ENCODE data around the gene HSDL1.

DNA sequence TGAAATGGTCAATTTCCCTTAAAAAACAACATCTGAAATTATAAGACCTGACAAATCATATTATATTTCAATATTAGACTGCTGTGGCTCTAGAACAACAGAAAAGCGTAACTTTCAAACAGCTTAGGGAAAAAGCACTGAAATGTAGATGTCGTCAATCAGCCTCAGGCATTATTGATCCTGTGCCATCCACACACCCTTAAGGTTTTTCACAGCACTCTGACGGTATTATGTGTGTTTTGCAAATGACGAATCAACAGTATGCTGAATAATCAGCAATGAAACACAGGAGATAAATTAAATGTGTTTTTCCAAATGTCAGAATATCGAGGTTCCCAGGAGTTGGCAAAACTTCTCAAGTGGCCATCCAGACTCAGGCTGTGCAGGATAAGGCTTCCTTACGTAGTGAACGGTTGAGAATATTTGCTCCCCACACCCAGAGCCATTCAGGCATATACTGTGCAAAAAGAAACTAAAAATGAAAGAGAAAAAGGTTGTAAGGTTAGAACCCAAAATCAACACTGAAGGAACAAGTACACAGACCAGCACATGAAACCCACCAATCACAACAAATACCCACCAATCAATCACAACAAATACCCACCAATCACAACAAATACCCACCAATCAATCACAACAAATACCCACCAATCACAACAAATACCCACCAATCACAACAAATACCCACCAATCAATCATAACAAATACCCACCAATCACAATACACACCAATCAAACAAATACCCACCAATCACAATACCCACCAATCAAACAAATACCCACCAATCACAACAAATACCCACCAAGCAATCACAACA lies 20.5 kb downstream of the HSDL1 start:
- TF ChIP-seq, protein P1, sequence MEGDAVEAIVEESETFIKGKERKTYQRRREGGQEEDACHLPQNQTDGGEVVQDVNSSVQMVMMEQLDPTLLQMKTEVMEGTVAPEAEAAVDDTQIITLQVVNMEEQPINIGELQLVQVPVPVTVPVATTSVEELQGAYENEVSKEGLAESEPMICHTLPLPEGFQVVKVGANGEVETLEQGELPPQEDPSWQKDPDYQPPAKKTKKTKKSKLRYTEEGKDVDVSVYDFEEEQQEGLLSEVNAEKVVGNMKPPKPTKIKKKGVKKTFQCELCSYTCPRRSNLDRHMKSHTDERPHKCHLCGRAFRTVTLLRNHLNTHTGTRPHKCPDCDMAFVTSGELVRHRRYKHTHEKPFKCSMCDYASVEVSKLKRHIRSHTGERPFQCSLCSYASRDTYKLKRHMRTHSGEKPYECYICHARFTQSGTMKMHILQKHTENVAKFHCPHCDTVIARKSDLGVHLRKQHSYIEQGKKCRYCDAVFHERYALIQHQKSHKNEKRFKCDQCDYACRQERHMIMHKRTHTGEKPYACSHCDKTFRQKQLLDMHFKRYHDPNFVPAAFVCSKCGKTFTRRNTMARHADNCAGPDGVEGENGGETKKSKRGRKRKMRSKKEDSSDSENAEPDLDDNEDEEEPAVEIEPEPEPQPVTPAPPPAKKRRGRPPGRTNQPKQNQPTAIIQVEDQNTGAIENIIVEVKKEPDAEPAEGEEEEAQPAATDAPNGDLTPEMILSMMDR (conservative IDR thresholded peaks at IDR 0.05; ENCODE audit: low read depth, low read length) = no peak
- TF ChIP-seq EZH2 (IDR thresholded peaks at IDR 0.05; ENCODE audit: low read length, unreplicated experiment) = no peak

Measured in PC-3 (cell line).